ENCODE data around the gene RREB1. TPM values are rescaled to one million over a fixed set of nuclear protein-coding genes. Genes with fewer than 3 reads are reported as not detected.

The RREB1 gene
- total RNA-seq, 1 experiment from 2014 or later = 11.5 TPM

DNA sequence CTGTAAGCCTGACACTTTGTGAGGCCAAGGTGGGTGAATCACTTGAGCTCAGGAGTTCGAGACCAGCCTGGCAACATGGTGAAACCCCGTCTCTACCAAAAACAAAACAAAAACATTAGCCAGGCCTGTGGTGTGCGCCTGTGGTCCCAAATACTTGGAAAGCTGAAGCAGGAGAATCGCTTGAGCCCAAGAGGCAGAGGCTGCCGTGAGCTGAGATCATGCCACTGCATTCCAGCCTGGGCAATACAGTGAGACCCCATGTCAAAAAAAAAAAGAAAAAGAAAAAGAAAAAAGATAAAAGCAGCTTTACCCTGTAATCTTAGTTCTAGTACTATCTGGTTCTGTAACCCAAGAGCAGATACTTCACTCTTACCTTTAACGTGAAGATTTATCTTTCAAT is 177.7 kb downstream of the RREB1 start:
- no peak for DNase-seq (ENCODE audit: low read depth)

- DNase-seq (ENCODE audit: low read depth) = no peak
Measured at GRCh38 chr6:7290079-7290478, 182.3 kb downstream of the RREB1 start.

DNA sequence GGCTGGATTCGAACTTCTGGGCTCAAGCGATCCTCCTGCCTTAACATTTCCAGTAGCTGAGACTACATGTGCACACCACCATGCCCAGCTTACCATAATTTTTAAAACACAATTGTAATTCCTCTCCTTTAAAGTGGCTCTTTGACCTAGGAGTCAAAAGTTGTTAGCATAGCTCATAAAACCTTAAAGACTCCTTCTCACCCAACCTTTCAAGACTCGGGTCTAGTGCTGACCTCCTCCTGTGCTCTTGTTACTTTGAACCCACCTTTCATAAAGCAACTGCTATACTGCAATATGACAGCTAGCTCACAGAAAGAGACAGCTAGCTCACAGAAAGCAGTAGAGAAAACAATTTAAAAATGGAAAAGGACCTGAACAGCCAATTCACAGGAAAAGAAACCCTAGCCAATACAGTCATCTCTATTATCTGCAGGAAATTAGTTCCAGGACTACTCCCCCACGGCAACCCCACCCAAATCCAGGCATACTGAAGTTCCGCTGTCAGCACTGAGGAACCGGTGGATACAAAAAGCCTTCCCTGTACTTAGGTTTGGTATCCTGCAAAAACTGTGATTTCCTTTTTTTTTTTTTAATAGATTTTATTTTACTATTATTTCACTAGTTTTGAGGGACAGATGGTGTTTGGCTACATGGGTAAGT is 185.0 kb downstream of the RREB1 start:
- DNase-seq (ENCODE audit: low read depth) = no peak

GRCh38 chr6:7295916-7296315 is 188.2 kb downstream of the RREB1 start:
- DNase-seq (ENCODE audit: low read depth) = no peak

DNA sequence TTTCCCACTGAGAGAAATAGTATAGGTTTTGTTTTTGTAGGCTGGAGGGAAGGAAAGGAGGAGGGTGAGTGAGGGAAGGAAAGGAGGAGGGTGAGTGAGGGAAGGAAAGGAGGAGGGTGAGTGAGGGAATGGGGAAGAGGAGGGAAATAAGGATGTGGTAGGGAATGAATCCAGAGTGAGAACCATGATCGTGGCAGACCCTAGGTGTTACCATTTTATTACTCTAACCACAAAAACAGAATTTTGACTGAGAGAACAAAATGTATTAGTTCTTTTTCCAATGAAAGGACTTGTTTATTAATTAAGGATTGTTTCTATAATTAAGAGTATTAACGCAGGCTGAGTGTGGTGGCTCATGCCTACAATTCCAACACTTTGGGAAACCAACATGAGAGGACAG is 188.8 kb downstream of the RREB1 start:
- DNase-seq (ENCODE audit: low read depth) = no peak

DNA sequence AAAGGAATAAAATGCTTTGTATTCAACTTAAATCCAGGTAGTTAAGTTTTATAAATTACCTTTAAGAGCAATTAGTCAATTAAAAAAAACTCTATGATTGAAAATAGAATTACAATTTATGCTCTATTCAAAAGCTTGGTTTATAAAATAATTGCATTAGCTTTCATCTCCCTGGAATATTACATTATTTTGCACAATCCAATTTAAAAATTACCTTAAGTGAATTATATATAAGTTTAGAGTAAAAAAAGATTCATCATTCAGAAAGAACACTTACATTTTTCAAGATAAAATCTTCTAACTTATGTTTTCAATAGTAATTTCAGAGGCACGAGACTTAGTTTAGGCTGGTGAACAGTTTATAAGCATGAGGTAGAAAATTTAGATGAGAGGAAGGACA is 190.4 kb downstream of the RREB1 start:
- no peak for DNase-seq (ENCODE audit: low read depth)

DNA sequence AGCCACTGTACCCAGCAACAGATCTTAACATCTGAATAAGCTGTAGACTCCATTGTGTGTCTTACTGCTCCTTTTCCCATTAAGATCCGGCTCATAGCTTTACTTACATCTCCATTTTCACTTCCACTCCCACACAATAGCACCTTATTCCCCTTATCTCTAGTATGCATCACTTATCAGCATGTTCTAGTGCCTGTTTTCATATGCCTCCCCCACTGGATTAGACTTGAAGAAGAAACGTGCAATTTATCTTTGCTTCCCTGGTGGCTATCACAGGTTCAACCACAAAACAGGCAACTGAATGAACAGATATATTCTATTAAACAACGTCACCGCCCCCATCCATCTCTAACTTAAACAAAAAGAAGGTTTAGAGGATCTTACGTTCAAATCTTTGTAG is 193.2 kb downstream of the RREB1 start:
- no peak for DNase-seq (ENCODE audit: low read depth)

Other genes with a start within 250 kb of the RREB1 start
- gene SSR1, start 205.2 kb downstream of the RREB1 start, total RNA-seq (2014; rRNA removed) = 109 and 128 TPM in 2 replicates

All from LHCN-M2 (cell line).